ENCODE results near the gene NLK. TPM values are rescaled to one million over a fixed set of nuclear protein-coding genes. Genes with fewer than 3 reads are reported as not detected.
A peak's percentile ranks its signal among the peaks of the same experiment; 100 is the strongest.

The NLK gene
- total and polyA plus RNA-seq, 2 donors (not counting 1 experiment from before 2014, with no cell fraction given) = 12.7 to 24.8 TPM

- H3K27me3 Mint-ChIP-seq = no peaks in the 10 kb centered on the region
- Histone ChIP-seq H3K4me1 (ENCODE audit: control insufficient read depth in 2 of 2, insufficient read depth in 2 of 2, low read length in 2 of 2) (peaks cover 0 to 8% of the 10 kb centered on the region in 2 donors), H4K20me1 (ENCODE audit: control insufficient read depth, insufficient read depth, low read length, poor library complexity, severe bottlenecking) (no peaks in the 10 kb centered on the region), H3K4me3 (ENCODE audit: control extremely low read depth in 1 of 5, extremely low read depth in 1 of 5, insufficient read depth in 1 of 5, low read depth in 2 of 5, low read length in 4 of 5) (no peak overlapping the region), H3K27me3 (replicated peaks in 1 of 4; ENCODE audit: control extremely low read depth in 1 of 4, control insufficient read depth in 3 of 4, insufficient read depth in 4 of 4, low read length in 3 of 4) (no peaks in the 10 kb centered on the region), H3K36me3 (replicated peaks in 1 of 2; ENCODE audit: control extremely low read depth in 1 of 2, control insufficient read depth in 1 of 2, extremely low read depth in 1 of 2, insufficient read depth in 2 of 2, low read length in 1 of 2) (peaks cover 0 to 7% of the 10 kb centered on the region in 2 experiments), H3K27ac (ENCODE audit: low read length in 2 of 2) (no peak overlapping the region), H2AFZ (ENCODE audit: insufficient read depth, low read depth, low read length, poor library complexity, severe bottlenecking) (peak overlapping the region; percentile 4), H3K9me3 (ENCODE audit: control extremely low read depth in 1 of 3, control insufficient read depth in 2 of 3, insufficient read depth in 1 of 3, low read length in 2 of 3) (no peaks in the 10 kb centered on the region), H3K79me2 (ENCODE audit: control insufficient read depth, insufficient read depth, low read length) (peaks cover 18% of the 10 kb centered on the region), H3K4me2 (replicated peaks; ENCODE audit: low read depth, low read length, poor library complexity, severe bottlenecking) (peak overlapping the region; percentile 40), H3K9ac (ENCODE audit: low read length) (peak overlapping the region; percentile 3)
- H3K4me3 Mint-ChIP-seq = peak overlapping the region; percentile 45
- peak; percentile 8 for DNase-seq
- no peak for ATAC-seq (ENCODE audit: low read depth)
- no CpG with 5 or more reads among the region's 1 CpG for WGBS (ENCODE audit: insufficient coverage)
- no peaks in the 10 kb centered on the region for H3K9me3 Mint-ChIP-seq (ENCODE audit: insufficient read depth)
- CTCF ChIA-PET = no interaction called here
- TF ChIP-seq CTCF (IDR thresholded peaks at IDR 0.05) (no peak), EZH2 (IDR thresholded peaks at IDR 0.05; ENCODE audit: borderline replicate concordance, insufficient read depth, low read depth, low read length, poor library complexity, severe bottlenecking) (no peak)
- H3K4me1 Mint-ChIP-seq = peaks cover 27% of the 10 kb centered on the region
- peak overlapping the region; percentile 56 for H3K27ac Mint-ChIP-seq
- intact Hi-C loops (cut with micrococcal nuclease) = no loop called here
- POLR2A ChIA-PET = no interaction called here
Measured at GRCh38 chr17:28118362-28118761, 75.9 kb downstream of the NLK start.

DNA sequence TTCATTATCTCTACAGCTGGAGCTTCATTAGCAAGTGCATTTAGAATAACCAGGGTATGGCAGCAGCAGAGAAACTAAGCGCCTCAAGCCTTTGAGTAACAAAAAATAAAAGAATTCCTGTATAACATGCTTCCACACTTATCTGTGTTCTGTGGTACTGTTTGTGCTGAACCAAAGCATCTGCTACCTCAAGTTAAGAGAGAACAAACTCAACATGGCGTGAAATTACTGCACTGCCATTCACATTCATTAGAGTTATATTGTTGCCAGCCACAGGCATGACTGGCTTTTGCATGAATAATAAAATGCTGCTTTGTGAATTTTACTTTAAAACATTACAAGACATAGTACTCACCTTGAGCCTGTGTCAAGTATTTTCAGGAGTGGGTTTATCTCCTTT lies 76.6 kb downstream of the NLK start:
- no peak for ATAC-seq (ENCODE audit: low read depth)
- Histone ChIP-seq H3K27ac (ENCODE audit: low read length in 2 of 2) (no peak overlapping the region), H2AFZ (ENCODE audit: insufficient read depth, low read depth, low read length, poor library complexity, severe bottlenecking) (no peak overlapping the region), H3K36me3 (replicated peaks in 1 of 2; ENCODE audit: control extremely low read depth in 1 of 2, control insufficient read depth in 1 of 2, extremely low read depth in 1 of 2, insufficient read depth in 2 of 2, low read length in 1 of 2) (peaks cover 0 to 10% of the 10 kb centered on the region in 2 experiments), H3K9me3 (ENCODE audit: control extremely low read depth in 1 of 3, control insufficient read depth in 2 of 3, insufficient read depth in 1 of 3, low read length in 2 of 3) (no peaks in the 10 kb centered on the region), H3K4me3 (ENCODE audit: control extremely low read depth in 1 of 5, extremely low read depth in 1 of 5, insufficient read depth in 1 of 5, low read depth in 2 of 5, low read length in 4 of 5) (no peak overlapping the region), H3K4me1 (ENCODE audit: control insufficient read depth in 2 of 2, insufficient read depth in 2 of 2, low read length in 2 of 2) (peaks cover 0 to 8% of the 10 kb centered on the region in 2 donors), H3K4me2 (replicated peaks; ENCODE audit: low read depth, low read length, poor library complexity, severe bottlenecking) (no peak overlapping the region), H3K27me3 (replicated peaks in 1 of 4; ENCODE audit: control extremely low read depth in 1 of 4, control insufficient read depth in 3 of 4, insufficient read depth in 4 of 4, low read length in 3 of 4) (no peaks in the 10 kb centered on the region), H4K20me1 (ENCODE audit: control insufficient read depth, insufficient read depth, low read length, poor library complexity, severe bottlenecking) (no peaks in the 10 kb centered on the region), H3K9ac (ENCODE audit: low read length) (no peak overlapping the region), H3K79me2 (ENCODE audit: control insufficient read depth, insufficient read depth, low read length) (peaks cover 11% of the 10 kb centered on the region)
- DNase-seq = no peak
- POLR2A ChIA-PET = no interaction called here
- Mint-ChIP-seq H3K4me3 (no peak overlapping the region), H3K27me3 (no peaks in the 10 kb centered on the region), H3K27ac (no peak overlapping the region), H3K4me1 (peaks cover 25% of the 10 kb centered on the region), H3K9me3 (ENCODE audit: insufficient read depth) (no peaks in the 10 kb centered on the region)
- intact Hi-C loops (cut with micrococcal nuclease) = no loop called here
- no CpG with 5 or more reads among the region's 2 CpGs for WGBS (ENCODE audit: insufficient coverage)
- CTCF ChIA-PET = no interaction called here
- TF ChIP-seq EZH2 (IDR thresholded peaks at IDR 0.05; ENCODE audit: borderline replicate concordance, insufficient read depth, low read depth, low read length, poor library complexity, severe bottlenecking) (no peak), CTCF (IDR thresholded peaks at IDR 0.05) (no peak)

All from B cell (primary cell).